SK-MEL-5 (cell line): ENCODE measurements around the gene FAM222B. TPM values are rescaled to one million over a fixed set of nuclear protein-coding genes. Genes with fewer than 3 reads are reported as not detected.
"Not testable (repeated sequence)": the region's sequence is repeated elsewhere in the genome, so short reads cannot be mapped to it uniquely, and the experiment has no call there.

ENCODE experiments used
- DNase-seq: peaks from one replicate; pipeline ENCODE4 v3.0.0-alpha.2; 2016; ENCODE audit warnings: low read depth, low spot score
- in situ Hi-C: cut with HindIII; loops from 2 replicates; pipeline ENCODE4 v1.10.0; 2016; ENCODE audit warnings: low sequenced_read_pairs, high pct_unique_total_duplicates, low pct_unique_long_range_greater_than_20kb
- total RNA-seq: library from RNA; depleted of rRNA; stranded (reverse); fragments of >200 nt; shearing (Covaris generic); gene quantifications from 2 replicates; pipeline ENCODE4 v1.2.3, GENCODE V29; 2014

FAM222B gene
- total RNA-seq, 1 experiment from 2014 or later, result 11.3 TPM

DNA sequence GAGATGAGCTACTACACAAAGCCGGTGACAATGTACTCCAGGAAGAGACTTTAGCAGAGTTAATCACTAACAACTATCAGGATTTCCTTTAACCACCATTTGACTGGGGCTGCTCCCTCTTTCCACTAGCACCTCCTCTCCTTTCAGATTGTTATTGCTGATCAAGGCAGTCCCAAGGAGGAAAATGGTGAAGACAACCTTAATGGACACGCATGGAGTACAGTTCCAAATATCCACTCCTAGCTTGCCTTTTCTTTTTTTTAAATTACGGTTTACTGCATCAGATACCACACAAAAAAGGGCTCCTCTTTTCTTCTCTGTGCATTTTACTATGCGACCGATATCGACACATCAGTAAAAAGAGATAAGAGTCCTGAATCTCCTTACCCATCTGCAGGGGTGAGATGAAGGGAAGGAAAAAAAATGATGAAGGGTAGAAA, 30.9 kb downstream of the FAM222B start:
- DNase-seq, result peak; percentile 54
- in situ Hi-C loops, result no loop called here

DNA sequence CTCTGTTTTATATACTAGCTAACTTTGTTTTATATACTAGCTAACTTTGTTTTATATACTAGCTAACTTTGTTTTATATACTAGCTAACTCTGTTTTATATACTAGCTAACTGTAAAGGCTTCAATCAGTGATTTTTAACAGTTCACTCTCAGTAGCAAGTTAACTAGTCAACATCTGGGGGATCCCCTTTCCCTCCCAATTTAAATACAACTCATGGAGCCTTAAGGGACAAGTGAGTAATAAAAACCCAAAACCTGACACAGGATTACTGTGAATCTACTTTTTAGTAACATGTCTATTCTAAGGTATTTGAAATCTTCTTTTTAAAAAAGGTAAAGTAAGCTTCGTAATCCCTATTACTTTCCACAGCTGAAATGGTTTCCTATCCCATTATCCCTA, 32.2 kb downstream of the FAM222B start:
- DNase-seq, result no peak
- in situ Hi-C loops, result no loop called here

DNA sequence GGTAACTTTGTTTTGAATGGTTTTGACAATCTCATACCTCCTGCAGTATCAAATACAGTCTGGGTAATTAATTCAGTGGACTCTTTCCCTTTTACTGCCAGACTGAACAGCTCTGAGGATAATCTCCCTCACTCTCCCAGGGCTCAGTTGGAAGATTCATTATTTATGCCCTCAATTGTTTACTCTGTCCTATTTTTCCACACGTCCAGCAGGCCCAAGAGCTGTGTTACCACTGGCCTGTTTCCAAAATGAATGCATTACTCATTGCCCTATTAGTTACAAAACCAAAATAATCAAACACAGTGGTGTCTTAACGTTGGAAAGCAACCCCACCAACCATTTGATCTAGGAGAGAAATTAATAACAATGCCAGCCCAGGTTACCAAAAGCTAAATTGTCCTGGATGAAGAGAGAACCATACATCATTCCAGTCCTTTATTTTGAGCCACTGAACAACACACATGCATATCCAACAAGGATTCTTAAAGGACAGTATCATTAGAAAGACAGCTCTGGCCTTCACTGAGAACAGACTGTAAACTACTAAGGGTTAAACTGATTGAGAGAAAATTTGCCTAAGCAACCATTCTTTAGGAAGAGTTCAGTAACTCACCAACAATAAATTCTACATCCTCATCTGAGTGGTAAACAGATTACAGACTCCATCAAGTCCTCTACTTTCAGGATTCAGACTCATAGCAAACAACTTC, 34.5 kb downstream of the FAM222B start:
- in situ Hi-C loops, result no loop called here

DNA sequence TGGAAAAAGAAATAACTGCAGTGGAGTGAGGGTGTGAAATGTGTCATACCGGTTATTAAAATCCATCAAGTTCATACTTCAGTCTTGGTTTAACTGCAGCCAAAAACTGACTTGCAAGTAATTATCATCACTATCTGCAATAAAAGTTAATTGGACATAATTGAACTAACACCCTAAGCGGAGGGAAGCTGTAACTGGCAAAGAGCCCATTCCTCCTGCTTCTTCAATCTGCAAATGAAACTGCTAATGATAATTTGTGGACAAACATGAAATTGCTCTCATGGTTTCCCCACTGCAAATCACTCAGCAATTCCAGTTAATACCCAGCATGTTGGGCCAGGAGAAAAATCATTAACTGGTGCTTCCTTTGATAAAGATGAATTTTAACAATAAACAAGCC, 46.5 kb downstream of the FAM222B start:
- DNase-seq, result no peak
- in situ Hi-C loops, result no loop called here

More for the DNA sequence above, 34.5 kb downstream of the FAM222B start:
- peak; percentile 28 for DNase-seq

DNA sequence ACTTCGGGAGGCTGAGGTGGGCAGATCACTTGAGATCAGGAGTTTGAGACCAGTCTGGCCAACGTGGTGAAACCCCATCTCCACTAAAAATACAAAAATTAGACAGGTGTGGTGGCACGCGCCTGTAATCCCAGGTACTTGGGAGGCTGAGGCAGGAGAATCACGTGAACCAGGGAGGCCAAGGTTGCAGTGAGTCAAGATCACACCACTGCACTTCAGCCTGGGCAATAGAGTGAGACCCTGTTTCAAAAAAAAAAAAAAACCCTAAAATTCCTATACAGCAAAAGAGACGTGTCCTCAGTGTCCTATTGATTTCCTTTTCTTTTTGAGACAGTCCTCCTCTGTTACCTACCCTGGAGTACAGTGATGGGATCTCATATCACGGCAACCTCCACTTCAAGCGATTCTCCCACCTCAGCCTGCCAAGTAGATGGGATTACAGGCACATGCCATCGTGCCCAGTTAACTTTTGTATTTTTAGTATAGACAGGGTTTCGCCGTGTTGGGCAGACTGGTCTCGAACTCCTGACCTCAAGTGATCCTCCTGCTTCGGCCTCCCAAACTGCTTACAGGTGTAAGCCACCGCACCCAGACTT, 47.6 kb downstream of the FAM222B start:
- DNase-seq, in situ Hi-C loops: not testable (repeated sequence)

DNA sequence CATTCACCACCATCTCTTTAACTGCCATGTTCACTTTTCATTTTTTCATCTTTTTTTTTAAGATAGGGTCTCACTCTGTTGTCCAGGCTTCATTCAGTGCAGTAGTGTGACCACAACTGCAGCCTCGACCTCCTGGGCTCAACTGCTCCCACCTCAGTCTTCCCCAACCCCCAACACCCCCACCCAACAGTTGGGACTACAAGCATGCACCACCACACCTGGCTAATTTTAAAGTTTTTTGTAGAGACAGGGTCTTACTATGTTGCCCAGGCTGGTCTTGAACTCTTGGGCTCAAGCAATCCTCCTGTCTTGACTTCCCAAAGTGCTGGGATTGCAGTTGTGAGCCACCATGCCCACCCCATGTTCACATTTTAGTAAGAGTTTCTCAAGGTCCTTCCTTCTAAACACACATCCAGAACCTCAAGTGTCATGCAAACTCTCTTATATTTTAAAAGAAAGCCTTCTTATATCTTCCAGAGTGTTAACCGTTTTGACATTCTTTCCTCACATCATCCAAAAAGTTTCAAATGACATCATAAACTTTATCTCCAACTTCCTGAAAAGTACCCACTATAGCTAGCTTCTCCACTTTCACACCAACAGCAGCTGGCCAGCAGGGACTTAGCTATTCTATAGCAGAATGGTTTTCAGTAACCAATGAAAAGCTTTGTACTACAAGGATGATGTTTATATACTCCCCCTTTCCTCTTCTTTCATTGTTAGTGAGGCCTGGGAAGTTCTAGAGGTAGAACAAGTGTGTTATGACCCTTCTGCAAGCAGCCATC, 49.5 kb downstream of the FAM222B start:
- peak; percentile 46 for DNase-seq
- in situ Hi-C loops, result no loop called here

DNA sequence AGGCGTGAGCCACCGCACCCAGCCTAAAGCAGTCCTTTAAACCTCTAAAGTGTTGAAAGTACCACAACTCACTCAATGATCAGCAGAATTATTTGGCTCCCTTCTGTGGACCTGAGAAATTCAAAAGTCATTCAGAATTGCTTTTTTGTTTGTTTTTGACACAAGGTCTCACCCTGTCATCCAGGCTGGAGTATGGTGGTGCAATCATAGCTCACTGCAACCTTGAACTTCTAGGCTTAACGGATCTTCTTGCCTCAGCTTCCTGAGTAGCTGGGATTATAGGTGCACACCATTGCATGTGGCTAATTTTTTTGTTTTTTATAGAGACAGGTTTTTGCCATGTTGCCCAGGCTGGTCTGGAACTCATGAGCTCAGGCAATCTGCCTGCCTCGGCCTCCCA, 54.5 kb downstream of the FAM222B start:
- in situ Hi-C loops, result no loop called here

DNA sequence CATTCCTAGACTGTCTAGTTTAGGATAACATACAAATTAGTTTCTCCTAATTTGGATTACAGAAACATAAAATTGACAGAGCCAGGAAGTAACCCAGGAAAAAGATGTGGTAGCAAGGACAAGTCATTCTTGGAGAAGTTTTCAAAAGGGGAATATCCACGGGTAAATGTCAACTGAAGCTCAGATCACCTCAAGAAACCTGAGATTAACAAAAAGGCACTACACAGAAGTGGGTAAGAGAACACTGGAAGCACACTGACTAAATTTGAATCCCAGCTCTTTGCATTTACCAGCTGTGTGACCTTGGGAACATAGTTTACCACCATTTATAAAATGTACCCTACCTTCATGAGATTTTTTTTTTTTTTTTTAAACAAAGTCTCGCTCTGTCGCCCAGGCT, 59.4 kb downstream of the FAM222B start:
- in situ Hi-C loops, result no loop called here

More for the DNA sequence above, 54.5 kb downstream of the FAM222B start:
- no peak for DNase-seq

DNA sequence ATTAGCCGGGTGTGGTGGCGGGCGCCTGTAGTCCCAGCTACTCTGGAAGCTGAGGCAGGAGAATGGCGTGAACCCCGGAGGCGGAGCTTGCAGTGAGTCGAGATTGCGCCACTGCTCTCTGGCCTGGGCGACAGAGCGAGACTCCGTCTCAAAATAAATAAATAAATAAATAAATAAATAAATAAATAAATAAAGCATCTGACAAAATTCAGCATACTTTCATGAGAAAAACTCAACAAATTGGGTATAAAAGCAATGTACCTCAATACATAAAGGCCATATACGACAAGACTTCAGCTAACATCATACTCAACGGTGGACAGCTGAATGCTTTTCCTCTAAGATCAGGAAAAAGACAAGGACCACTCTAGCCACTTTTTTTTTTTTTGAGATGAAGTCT, 63.0 kb downstream of the FAM222B start:
- DNase-seq, in situ Hi-C loops: not testable (repeated sequence)

More for the DNA sequence above, 59.4 kb downstream of the FAM222B start:
- DNase-seq, result no peak

DNA sequence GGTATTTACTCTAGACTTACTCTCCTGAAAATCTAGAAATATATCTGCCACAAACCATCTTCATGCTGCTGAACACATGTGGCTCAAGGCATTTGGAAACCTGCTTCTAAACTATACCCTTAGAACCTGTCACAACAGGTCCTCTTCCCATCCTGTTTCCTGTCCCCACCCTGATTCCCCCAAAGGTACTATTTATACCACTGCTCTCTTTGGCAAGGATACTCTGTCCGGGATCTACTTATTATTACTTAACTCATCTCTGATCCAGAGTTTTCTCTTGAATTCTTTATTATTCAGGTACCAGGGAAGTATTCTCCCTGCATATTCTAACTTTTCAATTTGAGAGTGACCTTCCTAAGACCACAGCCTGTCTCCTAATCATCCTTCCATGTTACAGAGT, 65.4 kb downstream of the FAM222B start:
- DNase-seq, result no peak
- in situ Hi-C loops, result no loop called here

DNA sequence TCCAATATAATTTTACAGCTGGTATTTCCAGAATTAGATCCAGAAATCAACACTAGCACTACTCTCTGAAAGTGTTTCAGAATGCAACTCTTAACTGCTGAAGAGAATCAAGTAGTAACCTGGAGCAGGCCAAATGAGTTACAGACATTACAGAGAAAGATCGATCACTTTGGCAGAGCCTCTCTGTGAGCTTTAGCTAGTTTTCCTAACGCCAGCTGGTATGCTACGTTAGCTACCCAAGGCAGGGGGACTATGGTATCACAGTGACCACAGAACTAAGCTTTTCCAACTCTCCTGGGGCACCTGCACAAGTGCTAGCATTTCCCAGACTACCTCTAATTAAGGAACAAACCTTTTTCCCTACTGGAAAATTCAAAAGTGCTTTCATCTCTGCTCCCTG, 68.4 kb downstream of the FAM222B start:
- in situ Hi-C loops, result no loop called here

DNA sequence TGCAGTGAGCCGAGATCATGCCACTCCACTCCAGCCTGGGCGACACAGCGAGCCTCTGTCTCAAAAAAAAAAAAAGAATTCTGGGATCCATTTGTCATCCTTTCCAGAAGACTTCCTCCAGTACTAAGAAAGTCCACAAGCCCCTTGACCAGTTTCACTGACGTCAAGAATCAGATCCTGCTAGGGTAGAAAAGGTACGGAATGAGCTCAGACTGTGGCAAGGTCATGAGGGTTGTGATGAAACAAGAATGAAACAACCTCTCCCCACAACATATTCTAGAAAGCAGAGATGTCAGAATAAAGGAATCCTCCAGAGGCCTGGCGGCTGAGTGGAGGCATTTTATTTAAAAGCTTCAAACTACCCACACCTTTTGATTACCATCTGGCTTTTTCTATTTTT, 68.9 kb downstream of the FAM222B start:
- in situ Hi-C loops, result no loop called here
- peak; percentile 83 for DNase-seq

More for the DNA sequence above, 68.4 kb downstream of the FAM222B start:
- DNase-seq, result no peak

DNA sequence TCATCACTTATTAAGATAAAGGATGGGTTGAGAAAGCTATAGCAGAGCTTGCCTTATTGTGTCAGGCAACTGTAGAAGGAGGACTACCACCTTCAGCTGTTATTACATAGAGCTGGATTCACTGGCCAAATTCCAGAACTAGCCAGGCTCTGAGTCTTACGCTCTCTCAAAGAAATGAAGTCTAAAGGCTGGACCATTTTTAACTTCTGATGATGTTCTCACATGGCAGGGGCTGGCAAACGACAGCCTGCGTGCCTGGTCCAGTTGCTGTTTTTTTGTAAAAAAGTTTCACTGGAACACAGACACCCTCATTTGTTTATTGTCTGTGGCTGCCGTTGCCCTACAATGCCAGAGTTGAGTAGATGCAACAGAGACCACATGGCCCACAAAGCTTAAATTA, 77.6 kb downstream of the FAM222B start:
- no peak for DNase-seq
- in situ Hi-C loops, result no loop called here

DNA sequence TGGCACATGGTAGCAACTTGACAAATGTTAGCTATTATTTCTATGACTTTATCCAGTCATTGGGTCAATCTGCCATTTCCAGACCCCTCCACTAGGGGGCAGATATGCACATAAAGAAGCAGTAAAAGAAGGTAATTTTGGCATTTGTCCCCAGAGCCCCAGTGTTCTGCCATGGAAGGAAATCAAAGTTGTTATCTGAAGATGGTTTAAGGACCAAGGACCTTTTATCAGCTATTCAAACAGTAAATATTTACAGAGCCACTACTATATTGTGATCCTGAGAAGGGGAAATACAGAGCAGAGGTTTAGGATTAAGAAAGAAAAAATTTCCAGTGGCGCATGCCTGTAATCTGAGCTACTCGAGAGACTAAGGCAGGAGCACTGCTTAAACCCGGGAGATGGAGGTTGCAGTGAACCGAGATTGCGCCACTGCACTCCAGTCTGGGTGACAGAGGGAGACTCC, 78.8 kb downstream of the FAM222B start:
- in situ Hi-C loops, result no loop called here
- DNase-seq, result peak; percentile 84

DNA sequence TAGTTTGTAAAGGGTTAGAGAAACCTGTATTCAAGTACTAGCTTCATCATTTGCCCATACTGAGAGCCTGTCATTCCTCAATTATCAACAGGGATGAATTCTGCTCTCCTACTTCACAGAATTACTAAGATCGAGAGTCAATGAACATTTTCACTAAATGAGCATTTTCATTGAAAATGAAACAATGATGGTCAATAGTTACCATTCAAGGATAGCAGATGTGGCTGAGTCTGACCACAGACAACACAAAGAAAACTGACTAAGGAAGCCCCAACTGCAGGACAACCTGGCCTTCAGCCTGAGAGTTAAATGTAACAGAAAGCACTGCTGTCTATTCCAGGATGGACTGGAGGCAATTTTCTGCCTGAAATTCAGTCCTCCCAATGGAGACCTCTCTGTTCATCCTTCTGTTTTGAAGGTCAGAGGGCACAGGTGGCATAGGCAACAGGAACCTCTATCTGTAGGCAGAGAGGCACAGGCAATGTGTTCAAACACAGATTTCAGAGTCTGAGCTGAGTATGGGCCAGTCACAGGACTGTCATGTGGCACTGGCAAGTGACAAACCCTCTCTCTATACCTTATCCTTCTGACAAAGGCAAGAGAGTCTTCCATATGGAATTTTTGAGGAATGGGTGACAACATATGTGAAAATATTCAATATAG, 79.3 kb downstream of the FAM222B start:
- in situ Hi-C loops, result no loop called here
- no peak for DNase-seq

DNA sequence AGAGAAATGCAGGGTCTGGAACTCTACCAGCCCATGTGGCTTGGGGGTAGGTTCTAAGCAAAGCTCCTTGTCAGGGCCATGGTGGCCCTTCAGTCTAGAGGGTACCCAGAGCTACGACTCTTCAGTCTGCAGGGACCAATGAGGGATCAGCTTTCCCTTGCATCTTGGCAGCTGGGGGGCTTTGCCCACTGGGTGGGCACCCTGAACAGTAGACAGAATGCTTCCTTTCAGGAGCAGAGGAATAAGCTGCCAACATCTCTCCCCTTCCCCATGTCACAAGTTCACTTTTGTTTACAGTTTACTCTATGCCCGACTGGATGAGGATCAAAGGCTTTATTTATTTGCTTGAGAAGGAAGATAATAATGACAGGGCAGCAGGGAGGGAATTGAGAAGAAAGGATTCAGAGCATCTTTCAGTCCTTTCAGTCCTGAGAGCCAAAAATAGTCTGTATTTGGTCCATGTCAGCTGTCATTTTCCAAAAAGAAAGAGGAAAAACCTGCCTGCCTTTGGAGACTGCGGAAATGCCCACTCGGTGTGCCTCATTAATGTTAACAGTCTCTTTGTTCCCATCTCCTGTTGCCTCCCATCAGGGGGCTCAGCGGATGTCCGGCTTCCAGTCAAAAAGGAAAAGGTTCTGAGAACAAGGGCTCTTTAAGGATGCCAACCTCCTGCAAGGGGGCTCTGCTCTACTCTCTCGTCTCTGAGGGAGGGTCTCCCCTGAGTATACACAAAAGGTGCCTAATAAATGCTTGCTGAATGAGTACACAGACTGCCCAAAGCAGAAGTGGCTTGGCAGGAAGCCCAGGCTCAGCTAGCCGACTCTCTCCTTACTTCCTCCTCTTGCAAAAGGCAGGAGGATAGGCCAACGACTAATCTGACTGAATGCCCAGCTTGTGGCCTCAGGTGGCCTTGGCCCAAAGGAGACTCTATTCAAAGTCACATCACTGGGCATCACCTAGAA, 81.7 kb downstream of the FAM222B start:
- in situ Hi-C loops, result no loop called here
- peak; percentile 91 for DNase-seq
